OCI-LY7 (cell line): Measurements from ENCODE around the gene VKORC1L1.
"Not testable (repeated sequence)": the region's sequence is repeated elsewhere in the genome, so short reads cannot be mapped to it uniquely, and the experiment has no call there.

Experiments
- EZH2phosphoT487 ChIP-seq: fragments of 200-600 bp; sonication (generic); IDR thresholded peaks from 2 replicates; pipeline ENCODE4 v1.6.1; 2018; ENCODE audit warnings: low read depth, borderline replicate concordance, mild to moderate bottlenecking, mixed run types, antibody characterized with exemption, low read length, moderate library complexity, mixed read lengths
- TF ChIP-seq, protein P1 (sequence below): fragments of 200-600 bp; sonication (generic); conservative IDR thresholded peaks from 2 replicates; pipeline ENCODE4 v1.5.1; 2014; ENCODE audit warnings: mild to moderate bottlenecking, antibody characterized with exemption, low read length, moderate library complexity, mixed read lengths

DNA sequence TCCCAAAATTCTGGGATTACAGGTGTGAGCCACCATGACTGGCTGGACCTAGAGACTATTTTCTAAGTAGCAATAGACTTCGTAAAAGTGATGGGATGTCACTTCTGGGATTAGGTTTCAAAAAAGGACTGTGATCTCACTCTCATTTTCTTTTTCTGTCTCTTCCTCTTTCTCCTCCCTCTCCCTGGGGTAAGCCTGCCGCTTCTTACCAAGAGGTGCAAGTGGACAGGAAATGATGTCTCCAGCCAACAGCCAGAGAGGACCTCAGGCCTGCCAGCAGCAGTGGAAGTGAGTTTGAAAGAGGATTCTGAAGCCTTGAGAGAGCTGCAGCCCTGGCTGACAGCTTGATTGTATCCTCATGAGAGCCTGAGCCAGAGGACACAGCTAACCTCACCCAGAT, 1.4 kb upstream of the VKORC1L1 start:
- TF ChIP-seq, protein P1, sequence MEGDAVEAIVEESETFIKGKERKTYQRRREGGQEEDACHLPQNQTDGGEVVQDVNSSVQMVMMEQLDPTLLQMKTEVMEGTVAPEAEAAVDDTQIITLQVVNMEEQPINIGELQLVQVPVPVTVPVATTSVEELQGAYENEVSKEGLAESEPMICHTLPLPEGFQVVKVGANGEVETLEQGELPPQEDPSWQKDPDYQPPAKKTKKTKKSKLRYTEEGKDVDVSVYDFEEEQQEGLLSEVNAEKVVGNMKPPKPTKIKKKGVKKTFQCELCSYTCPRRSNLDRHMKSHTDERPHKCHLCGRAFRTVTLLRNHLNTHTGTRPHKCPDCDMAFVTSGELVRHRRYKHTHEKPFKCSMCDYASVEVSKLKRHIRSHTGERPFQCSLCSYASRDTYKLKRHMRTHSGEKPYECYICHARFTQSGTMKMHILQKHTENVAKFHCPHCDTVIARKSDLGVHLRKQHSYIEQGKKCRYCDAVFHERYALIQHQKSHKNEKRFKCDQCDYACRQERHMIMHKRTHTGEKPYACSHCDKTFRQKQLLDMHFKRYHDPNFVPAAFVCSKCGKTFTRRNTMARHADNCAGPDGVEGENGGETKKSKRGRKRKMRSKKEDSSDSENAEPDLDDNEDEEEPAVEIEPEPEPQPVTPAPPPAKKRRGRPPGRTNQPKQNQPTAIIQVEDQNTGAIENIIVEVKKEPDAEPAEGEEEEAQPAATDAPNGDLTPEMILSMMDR = not testable (repeated sequence)
- TF ChIP-seq EZH2phosphoT487 = not testable (repeated sequence)
